Measurements from ENCODE around the gene SPIRE1.
"Not testable (repeated sequence)": the region's sequence is repeated elsewhere in the genome, so short reads cannot be mapped to it uniquely, and the experiment has no call there.

The SPIRE1 gene

DNA sequence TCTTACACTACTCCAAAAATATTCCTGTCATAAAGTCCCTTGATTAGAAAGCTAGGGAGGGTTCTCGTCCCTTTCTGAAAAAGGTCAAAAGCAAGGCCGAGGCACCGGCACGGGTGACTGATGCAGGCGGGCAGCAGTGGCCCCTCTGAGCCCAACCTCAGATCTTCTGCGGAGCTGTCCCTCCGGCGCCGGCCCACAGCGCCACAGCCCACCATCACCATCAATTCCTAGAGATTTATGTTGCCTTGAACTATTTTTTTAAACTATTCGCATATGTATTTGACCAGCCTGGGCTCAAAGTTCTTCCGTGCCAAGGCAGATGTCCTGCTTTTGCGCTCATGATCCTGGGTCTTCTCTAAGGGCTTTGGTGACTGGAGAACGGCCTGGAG is 223.4 kb downstream of the SPIRE1 start:
- DNase-seq: no peak

GRCh38 chr18:12433829-12434540 is 223.9 kb downstream of the SPIRE1 start:
- no peak for DNase-seq

- no peak for DNase-seq
These were observed 225.0 kb downstream of the SPIRE1 start for GRCh38 chr18:12432881-12433280.

DNA sequence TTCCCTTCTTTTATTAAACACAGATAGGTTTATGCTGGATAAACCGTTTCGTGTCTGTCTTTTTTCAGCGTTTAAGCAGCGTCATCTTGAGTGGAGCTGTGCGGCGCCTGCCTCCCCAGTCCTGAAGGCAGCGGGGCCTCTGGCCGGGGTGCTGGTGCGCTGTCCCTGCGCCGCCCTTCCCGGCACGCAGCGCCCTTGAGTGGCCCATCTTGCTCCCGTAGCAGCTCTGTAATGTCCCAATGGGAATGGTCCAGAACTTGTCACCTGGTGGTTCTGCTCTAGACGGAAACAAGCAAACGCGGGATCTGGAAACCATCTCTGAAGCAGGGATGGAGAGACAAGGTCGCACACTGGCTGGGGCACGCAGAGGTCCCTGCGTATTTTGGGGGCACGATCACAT is 225.7 kb downstream of the SPIRE1 start:
- DNase-seq: no peak

- no peak for DNase-seq
These were observed 226.3 kb downstream of the SPIRE1 start for GRCh38 chr18:12431561-12431960.

- DNase-seq: no peak
These were observed 227.5 kb downstream of the SPIRE1 start for GRCh38 chr18:12430137-12430990.

- no peak for DNase-seq
These were observed 228.4 kb downstream of the SPIRE1 start for GRCh38 chr18:12429556-12429955.

- DNase-seq: no peak
These were observed 229.0 kb downstream of the SPIRE1 start for GRCh38 chr18:12428923-12429322.

- DNase-seq: no peak
These were observed 231.0 kb downstream of the SPIRE1 start for GRCh38 chr18:12426924-12427323.

DNA sequence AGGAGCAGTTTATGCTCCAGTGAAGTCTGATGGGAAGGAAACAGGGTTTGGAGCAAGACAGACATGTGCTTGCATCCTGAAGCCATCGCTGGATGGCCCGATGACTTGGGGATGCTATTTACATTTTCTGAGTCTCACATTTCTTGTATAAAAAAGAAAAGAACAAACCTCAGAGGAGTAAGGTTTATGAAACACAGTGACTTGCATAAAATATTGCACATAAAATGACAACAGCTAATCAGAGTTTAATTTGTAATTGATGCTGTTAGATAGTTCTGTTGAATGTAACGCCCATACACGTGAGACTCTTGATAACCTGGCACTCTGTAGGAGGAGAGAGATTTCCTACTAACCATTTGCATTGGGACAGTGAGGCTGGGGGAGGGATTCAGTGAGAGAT is 233.7 kb downstream of the SPIRE1 start:
- DNase-seq: no peak

GRCh38 chr18:12423820-12424219 is 234.1 kb downstream of the SPIRE1 start:
- no peak for DNase-seq

DNA sequence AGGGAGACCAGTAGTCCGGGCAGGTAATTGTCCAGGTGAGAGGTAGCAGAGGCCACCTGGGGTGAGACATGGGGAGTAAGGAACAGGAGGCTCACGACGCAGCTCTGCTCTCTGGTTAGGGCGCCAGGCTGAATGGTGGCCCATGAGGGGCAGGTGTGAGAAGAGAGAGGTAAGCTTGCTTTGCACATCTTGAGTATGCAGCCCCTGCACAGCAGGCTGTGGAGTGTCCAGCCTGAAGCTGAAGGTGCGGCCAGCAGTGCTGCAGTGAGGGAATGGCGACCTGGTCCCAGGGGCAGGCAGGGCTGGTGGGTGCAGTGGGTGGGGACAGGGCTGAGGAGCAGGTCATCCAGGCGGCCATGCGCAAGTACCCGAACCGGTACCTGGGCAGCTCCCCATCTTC is 234.5 kb downstream of the SPIRE1 start:
- no peak for DNase-seq

DNA sequence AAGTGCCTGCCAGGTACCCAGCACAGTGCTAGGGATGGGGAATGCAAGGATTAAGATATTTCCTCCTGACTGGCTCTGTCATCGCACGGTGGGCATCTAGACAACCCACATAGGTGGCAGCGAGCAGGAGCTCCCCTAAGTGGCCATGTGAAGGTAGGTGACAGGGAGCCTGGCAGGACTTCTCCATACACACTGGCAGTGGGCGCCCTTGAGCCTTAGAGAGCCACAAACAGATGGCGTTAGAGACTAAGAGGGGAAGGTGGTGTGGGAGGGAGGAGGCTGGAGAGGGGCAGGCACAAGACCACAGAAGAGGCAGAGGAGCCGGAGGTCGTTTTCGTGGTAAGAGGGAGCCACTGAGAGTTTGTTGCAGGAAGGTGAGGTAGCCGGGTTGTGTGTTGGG is 235.0 kb downstream of the SPIRE1 start:
- no peak for DNase-seq

- no peak for DNase-seq
These were observed 236.2 kb downstream of the SPIRE1 start for GRCh38 chr18:12421732-12422131.

DNA sequence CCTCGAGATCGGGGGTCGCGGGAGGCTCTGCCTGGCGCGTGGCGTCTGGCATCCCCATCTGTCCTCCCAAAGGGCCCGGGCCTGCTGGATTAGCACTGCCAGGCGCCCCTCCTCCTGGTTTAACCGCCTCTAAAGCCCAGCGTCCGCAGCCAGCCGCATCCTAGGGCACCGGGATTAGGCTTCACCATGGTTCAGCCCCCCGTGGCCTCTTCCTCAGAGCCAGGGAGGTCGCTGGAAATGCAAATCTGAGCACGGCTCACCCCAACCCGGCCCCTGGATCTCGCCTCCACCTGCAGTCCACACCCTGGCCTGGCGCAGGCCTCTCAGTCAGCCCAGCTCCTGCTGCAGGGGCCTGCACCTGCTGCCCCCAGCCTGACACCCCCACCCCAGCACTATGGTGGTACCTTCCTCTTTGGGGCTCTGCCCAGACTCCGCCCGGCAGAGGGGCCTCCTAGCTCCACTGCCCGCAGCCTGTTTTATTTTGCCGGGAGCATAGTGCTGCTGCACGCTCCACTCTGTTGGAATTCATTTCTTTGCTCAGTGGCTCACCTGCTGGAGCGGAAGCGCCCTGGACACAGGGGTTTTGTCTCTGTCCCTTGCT is 237.0 kb downstream of the SPIRE1 start:
- no peak for DNase-seq

GRCh38 chr18:12417687-12418086 is 240.2 kb downstream of the SPIRE1 start:
- no peak for DNase-seq

DNA sequence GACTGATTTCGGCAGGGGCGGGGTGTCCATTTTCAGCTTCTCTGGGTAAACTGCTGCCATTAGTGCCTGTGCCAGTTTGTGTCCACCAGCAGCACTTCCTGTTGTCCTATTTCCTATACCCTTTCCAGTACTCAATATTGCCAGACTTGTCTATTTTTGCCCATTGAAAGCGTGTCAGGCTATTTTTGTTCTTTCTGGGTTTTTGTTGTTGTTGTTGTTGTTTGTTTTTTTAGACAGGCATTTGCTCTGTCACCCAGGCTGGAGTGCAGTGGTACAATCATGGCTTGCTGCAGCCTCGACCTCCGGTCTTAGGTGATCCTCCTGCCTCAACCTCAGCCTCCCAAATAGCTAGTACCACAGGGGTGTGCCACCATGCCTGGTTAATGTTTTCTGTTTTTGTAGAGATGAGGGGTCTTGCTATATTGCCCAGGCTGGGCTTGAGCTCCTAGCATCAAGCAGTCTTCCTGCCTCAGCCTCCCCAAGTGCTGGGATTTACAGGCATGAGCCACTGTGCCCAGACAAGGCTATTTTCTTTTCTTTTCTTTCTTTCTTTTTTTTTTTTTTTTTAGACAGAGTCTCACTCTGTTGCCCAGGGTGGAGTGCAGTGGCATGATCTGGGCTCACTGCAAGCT is 241.7 kb downstream of the SPIRE1 start:
- DNase-seq: no peak

DNA sequence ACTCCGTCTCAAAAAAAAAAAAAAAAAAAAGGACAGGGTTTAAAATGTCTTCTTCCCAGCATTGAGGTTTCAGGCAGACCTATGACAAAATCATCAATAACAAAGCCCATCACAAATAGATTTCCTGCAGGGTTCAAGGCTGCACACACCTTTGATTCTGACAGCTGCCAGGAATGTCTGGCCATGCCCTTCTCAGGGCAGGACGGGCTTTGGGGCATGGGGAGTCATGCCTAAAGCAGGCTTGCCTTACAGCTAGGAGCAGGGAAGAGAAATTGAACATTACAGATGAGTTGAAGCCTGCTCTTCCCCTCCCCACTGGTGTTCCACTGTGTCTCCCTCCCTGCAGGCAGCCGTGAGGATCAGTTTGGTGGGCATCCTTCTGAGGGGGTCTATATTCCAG is 246.5 kb downstream of the SPIRE1 start:
- no peak for DNase-seq

- DNase-seq: not testable (repeated sequence)
These were observed 247.2 kb downstream of the SPIRE1 start for GRCh38 chr18:12410747-12411146.

GRCh38 chr18:12410081-12410481 is 247.8 kb downstream of the SPIRE1 start:
- DNase-seq: no peak

DNA sequence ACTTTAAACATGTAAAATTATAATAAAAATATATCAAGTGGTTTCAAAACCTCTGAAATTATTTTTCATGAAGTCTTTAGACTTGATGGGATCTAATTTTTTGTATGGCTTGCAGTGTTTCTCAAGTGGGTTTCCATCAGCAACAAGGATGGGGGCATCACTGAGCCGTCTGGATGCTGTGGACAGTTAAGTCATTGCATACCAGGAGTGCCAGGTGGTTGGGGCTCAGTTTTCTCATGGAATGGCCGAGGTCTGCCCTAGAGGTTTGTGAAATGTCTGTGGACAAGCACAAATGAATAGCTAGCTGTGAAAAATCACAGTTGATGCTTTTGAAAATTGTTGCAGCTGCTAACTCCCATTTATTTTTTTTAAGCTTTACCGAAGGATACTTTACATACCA is 248.4 kb downstream of the SPIRE1 start:
- no peak for DNase-seq

GRCh38 chr18:12408247-12408869 is 249.5 kb downstream of the SPIRE1 start:
- no peak for DNase-seq
